Measurements from ENCODE around the gene PHLDB2.
A peak's percentile ranks its signal among the peaks of the same experiment; 100 is the strongest.

Gene PHLDB2

DNA sequence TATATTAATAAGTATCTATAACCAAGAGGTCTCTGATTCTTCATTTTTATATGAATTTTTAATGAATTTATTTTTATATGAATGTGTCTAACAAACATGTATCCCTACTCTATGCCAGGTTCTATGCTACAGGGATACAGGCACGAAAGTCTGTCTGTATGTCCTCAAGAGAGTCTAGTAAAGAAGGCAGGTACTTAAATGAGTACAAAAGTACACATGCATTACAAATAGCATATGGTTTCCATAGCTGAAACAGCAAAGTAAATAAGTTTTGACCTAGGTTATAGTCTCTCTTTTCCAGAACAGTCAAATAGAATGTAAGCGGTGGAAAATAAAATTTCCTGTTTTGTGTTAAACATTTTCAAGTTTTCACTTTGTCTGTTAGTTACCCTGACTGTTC is 106.4 kb downstream of the PHLDB2 start:
- DNase-seq (ENCODE audit: low spot score) = no peak

DNA sequence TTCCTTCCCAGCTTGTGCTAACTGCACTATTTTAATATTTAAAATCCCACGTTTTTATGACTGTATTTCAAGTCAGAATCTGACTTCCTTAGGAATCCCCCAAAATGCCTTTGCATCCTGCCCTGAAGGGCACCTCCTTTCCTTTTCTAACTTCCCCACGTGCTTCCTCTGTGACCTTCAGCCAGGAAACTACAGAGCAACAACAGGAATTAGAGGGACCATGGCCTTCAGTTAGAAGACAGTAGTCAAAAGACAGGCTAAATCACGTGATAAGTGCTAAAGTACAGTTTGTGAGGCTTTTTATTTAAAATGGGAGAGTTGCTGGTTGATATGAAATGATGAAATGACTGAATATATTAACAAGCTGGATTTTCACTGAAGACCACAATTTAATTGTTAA is 108.0 kb downstream of the PHLDB2 start:
- no peak for DNase-seq (ENCODE audit: low spot score)

DNA sequence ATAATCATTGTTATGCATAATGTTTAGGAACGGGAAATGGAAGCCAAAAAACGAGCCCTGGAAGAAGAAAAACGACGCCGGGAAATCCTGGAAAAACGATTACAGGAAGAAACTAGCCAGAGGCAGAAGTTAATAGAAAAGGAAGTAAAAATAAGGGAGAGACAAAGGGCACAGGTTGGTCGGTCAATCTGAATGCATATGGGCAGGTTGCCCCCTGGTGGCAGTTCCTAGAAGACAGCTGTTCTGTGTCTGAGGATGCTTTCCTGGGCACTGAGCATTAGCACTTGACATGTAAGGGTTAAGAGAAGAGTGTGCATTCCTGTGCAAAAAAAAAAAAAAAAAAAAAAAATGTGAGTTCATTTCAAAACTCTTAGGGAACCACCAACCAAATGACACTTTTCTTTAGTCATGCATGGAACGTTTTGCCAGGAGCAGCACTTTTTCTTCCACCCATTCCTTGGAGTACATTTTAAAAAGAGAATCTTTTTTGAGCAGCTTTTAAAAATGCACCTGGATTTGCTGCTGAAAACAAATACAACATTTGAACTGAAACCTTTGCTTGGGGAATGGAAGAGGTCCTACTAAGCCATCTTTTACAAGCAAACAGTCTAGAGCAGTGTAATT is 108.7 kb downstream of the PHLDB2 start:
- peak; percentile 67 for DNase-seq (ENCODE audit: low spot score)

DNA sequence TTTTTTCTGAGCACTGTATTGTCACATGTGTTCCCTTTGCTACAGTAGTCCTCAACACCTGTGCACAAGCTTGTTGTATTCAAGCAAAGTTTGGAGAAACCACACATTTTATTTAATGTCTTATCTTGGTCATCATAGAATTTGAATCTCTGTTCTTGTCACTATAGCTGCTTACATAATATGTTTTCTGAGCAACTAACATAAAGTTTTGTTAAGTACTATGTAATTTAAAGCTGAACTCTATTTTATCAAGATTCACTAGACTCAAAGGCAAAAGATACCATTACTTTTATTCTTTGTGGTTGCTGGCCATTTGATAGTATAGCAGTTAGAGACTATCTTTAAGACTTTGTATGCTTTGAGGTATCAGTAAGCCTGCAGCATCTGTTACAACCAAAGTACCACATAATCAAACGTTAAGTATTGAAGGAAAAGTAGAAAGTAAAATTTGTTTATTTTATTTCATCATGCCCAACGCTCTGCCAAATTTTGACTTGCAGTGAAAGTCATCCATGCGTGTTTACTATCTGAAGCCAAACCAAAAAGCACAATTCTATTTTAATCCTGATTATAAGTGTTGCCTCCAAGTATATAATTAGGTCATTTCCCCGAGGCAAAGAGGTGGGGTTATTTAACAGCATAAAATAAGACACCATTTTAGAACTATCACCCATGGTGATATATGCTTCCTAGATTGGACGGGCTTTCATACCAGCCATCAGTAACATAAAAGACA is 109.4 kb downstream of the PHLDB2 start:
- DNase-seq (ENCODE audit: low spot score) = no peak

DNA sequence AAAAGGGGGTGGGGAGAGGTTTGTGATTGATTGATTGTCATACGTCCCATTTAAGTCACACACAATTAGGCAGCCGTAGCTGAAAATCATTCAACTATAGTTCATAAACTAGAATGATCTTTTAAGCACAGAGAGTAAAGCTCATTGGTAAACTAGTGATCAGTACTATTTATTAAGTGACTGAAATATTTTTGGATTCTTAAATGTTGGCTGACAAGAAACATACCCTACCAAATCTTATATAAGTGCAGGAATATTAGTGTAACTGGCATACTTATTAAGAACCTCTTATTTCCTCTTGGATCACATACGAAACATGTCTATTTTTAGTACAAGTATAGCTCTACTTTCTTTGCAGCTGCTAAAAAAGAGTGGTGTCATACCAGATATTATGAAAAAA is 111.3 kb downstream of the PHLDB2 start:
- no peak for DNase-seq (ENCODE audit: low spot score)

DNA sequence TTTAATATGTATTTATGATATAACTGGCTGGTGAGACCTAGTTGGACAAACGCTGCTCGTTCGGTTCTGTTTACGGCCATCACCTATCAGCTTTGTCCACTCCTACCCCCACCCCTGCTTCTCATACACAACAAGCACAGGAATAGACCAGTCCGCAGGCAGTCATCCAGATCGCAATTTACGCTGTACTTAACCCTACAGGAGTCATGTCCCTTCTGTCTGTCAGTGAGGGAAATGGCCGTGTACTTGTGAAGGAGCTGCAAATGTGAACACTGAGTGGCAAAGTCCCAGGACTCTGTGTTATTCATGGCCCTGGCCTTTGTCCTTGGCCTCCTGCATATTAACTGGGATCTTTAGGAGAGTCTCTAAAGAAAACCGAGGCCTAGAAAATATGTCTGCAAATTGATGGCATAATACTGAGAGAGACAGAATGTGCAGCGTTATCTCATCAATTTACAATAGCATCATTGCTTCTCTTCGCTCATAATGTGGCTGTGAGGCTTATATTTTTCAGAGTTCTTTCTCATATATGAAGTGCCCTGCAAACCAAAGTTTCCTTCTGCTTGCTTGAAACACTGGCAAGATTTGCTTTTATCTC is 112.6 kb downstream of the PHLDB2 start:
- DNase-seq (ENCODE audit: low spot score) = no peak

DNA sequence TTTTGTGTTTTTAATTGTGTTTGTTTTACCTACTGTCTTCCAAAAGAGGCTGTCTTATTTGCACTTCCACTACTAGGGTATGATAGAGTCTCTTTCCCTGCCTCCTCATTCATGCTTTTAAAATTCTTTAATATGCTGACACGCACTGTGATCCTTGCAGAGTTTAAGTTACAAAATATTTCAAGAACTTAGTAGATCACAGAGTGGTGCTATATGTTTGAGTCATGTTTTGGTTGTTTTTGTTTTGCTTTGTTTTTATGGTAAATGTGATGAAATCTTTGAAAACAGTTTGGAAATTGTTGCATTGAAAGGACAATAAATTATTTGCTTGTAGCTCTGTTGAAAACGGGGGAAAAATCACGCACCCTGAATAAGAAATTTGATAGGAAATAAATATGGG is 113.8 kb downstream of the PHLDB2 start:
- DNase-seq (ENCODE audit: low spot score) = no peak

DNA sequence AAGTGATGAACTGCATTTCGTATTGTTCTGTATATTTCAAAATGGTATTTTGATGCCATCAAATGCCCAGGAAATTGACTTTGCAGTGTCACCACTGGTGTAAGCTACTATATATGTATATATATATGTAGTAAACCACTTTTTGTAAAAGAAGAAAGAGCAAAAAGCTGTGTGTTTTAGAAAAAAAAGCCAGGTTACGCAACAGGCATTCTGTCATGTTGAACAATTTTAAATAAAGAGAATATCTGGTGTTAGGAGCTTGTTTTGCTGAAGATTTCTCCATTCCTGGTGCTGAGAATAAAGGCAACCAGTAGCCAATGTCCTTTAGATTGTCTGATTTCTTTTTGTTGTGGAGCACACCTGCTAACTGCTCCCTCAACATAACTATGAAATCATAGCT is 116.1 kb downstream of the PHLDB2 start:
- DNase-seq (ENCODE audit: low spot score) = no peak

DNA sequence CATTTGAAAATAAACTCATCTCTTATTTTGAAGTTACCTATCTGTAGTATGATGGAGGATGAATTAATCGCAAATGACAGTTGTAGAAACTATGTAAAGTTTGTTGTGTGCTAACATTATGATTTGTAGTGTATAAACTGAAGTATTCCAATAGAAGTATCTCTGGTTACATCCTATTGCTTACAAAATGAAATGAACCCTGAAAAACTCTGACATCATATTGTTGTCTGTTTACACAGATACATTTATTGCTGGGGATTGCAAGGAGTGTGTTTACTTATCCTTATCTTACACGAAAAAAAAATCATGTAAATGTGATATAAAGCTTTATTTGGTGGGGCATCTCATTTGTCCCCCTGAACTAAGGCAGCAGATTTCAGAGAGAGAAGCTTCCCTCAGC is 117.2 kb downstream of the PHLDB2 start:
- no peak for DNase-seq (ENCODE audit: low spot score)

DNA sequence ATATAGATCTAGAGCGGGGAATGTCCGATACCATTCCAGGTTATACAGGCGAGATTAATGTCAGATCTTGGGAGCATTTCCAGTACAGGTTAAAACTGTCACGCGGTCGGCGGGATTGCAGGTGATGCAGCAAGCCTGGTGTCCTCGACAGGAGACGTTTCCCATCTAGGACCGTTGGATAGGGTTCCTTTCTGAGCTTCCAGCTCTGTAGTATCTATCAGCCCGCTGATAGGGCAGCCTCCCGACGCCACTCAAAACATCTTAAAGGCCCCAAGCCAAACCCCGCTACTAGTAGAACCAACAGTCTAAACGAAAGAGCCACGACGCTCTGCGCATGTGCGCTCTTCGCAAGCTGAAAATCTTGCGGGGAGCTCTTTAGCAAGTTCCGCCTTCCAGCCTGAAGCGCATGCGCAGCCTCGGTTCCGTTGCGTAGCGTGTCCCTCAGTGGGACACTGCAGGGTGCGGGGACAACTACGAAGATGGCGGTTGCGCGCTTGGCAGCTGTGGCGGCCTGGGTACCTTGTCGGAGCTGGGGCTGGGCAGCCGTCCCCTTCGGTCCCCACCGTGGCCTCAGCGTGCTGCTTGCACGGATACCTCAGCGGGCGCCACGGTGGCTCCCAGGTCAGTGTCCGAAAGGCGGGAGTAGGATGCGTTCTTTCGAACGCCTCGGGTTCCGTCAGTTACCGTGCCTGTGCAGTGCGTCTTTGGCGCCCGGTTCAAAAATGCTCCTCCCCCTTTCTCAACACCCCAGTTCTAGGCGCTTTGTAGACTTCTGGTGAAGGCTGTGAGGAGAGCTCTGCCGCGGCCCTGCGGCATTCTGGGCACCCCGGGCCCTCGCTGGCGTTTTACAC is 119.7 kb downstream of the PHLDB2 start, which contains the start of gene ABHD10:
Gene ABHD10, plus strand, starts transcription at position 444 of the 851 bp plus-strand sequence. Its CDS starts 36 bp downstream, at position 480.
- peak; percentile 98 for DNase-seq (ENCODE audit: low spot score)

DNA sequence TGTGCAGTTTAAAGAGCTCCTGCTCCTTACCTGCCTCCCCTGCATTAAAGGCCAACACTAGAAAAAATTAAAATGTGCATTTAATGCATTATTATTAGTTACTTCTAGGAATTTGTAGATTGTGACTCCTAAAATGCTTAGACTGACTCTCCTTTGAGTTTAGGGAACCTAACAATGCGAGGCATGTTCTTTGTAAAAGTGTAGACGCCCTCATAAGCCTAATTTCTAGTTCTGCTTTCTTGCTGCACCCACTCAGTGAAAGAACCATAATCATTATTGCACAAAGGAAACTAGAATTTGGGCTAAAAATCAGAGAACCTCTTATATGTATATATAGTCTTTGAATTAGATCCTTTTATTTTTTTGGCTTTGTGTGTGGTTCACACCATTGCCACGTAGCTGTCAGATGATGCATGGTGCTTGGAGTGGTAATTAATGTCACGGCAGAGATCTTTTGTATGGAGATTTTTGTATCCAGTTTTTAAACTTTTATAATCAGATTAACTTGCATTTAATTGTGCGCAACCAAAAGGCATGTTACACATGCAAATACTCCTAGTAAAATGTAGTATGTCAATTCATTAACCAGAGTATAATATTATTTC is 120.5 kb downstream of the PHLDB2 start:
- DNase-seq (ENCODE audit: low spot score) = no peak

DNA sequence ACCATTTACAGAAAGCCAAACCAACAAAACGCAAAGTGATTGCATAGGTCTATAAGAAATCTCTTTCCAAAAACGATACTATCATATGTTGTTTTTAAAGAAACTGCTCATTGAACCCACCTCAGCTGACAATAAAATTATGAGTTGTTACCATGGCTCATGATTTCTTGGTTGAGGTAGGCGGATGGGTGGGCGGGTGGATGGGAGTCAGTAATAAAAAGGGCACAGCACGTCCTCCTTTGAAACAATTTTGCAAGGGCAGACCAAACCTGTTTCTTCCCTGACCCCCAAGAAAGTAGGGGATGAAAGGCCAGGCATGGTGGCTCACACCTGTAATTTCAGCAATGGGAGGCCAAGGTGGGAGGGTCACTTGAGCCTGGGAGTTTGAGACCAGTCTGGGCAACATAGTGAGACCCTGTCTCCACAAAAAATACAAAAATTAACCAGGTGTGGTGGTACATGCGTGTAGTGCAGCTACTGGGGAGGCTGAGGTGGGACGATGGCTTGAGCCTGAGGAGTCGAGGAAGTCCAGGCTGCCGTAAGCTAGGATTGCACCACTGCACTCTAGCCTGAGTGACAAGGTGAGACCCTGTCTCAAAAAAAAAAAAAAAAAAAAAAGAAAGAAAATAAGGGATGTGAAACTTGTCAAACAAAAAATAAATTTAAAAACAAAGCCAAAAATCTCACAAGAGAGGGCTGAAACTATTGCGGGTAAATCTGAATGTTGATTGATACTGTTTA is 121.8 kb downstream of the PHLDB2 start:
- DNase-seq (ENCODE audit: low spot score) = no peak

DNA sequence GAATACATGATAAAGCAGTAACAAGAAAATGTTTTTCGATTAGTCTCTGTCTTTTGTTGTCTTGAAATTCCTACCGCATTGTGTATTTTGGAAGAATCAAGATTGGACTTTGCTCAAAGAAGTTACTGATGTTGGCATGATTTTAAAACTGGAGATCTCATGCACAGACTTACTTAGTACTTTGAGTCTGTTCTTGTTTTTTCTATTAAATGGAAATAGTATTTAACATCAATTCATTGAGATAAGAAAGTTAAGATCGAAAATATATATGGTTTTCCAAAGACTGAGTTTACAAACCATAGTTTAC is 122.3 kb downstream of the PHLDB2 start:
- no peak for DNase-seq (ENCODE audit: low spot score)

DNA sequence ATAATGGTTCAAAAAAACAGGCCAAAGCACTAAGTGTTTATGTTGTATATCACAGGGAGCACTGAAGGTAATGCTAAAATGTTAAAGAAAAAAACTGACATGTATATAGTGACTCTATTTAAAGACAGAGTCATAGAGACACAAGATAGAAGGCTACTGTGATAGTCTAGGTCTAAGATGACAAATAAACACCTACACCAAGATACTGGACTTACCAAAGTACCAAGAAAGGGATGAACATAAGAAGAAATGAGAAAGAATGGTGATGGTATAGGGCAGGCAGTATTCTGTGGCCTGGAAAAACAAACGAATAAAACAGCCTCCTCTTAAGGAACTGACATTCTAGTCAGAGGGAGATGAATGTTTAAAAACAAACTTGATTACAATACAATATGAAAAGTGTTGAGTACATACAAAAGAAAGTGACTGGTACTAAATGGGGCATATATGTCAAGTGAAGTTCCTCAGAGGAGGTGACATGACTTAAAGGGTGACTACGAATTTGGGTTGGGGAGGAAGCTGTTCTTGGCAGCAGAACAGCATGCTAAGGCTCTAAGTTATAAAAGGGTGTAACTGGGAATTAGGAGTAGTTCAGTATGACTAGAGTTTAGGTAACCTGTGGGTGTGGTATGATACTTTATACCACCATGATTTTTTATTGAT is 125.7 kb downstream of the PHLDB2 start:
- DNase-seq (ENCODE audit: low spot score) = no peak

DNA sequence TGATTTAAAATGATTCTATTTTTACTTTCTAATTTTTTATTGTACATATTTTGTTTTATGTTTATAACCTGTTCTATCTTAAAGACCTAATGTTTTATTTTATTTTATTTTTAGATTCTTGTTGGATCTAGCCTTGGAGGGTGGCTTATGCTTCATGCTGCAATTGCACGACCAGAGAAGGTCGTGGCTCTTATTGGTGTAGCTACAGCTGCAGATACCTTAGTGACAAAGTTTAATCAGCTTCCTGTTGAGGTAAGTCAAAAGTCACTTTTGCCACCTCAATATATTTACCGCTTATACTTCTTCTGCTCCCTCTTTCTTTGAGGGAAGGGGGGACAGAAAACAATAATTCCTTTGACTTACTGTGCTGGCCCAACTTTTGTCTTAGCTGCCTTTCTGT is 127.7 kb downstream of the PHLDB2 start:
- DNase-seq (ENCODE audit: low spot score) = no peak

DNA sequence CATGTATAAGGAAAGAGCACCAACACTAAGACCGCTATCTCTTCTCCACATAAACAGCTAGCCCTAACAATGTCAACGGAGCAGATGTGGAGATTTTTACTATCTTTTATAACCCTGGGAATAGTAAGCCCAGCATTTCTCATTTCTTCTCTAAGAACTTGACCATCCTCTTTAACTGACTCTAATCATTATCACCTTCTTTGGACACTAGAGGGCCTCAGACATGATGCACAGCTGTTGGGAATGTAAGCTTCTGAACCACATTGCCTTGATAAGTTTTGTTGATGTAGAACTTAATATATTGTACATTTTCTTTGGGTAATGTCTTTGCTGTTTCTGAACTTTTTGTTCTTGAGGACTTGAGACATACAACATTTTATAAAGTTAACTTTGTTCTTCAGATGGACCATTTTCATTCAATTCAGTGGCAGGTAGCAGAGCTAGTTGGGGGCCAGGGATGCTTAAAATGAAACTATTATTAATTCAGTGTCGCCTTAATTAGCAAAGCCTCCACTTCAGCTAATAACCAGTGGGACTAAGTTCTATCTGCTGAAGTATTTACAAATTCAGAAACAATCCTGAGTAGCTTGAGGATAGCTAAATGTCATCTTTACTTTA is 130.1 kb downstream of the PHLDB2 start:
- DNase-seq (ENCODE audit: low spot score) = peak; percentile 62

DNA sequence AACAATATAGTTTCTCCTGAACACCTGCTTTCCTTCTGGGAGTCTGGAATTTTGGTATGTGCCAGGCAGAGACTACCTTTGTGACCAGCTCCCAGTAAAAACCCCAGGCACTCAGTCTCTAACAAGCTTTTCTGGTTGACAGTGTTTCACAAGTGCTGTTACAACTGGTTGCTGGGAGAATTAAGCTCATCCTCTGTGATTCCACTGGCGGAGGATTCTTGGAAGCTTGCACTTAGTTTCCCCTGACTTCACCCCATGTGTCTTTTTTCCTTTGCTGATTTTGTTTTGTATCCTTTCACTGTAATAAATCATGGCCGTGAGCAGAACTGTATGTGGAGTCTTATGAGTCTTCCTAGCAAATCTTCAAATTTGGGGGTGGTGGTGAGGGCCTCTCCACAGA is 134.0 kb downstream of the PHLDB2 start:
- no peak for DNase-seq (ENCODE audit: low spot score)

DNA sequence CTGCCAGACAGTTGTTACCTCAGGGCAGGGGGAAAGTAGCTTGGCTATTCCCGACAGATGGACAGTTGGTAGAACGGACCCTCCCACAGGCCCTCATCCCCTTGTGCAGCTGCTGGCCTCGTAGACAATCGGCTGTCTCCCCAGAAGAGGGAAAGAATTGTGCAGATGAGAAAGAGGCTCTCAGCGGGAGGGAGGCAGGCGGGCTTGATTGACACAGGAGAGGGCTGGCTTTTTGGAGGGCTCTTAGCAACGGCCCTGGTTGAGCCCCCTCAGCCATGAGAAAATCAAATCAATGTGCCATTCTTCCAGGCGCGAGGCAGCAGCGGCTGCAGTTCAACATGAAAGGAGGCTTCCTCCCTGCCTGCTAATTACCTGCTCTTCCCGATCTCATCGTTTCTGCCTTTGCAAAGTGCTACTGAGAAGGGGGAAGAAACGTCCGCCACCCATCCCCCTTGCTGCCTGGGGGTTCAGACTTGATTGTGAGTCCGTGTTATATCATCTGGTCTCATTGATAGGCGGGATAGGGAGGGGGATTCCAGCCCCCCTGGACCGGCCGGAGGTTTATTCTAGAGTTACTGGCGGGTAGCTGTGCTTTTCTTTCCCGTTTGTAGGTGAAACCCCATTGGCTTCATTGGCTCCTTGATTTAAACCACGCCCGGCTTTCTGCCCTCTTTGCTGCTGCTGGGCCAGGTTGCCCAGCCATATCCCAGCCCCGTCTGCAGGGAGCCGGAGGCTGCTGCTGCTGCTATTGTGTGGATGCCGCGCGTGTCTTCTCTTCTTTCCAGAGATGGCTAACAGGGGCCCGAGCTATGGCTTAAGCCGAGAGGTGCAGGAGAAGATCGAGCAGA is 139.8 kb downstream of the PHLDB2 start, which contains the start of gene TAGLN3:
Gene TAGLN3, plus strand, starts transcription at position 287 of the 848 bp plus-strand sequence. Its CDS starts 501 bp downstream, at position 788.
- peak; percentile 22 for DNase-seq (ENCODE audit: low spot score)
